GM12878 (cell line): ENCODE measurements around the gene URAD. TPM values are rescaled to one million over a fixed set of nuclear protein-coding genes. Genes with fewer than 3 reads are reported as not detected.

ENCODE experiments used
- ATAC-seq: fragments of 200-7000 bp; cut with Tn5 transposase; 3 replicates; pipeline ENCODE4 v1.9.1; 2020; ENCODE audit warnings: mild to moderate bottlenecking, moderate library complexity
- BruUV-seq: library from RNA; stranded (reverse); fragments of 400-500 nt; replicated peaks from 2 replicates; lab custom pipeline; 2021; lab: Mats Ljungman, UMichigan
- CTCF ChIA-PET: fragments of 300-600 bp; sonication (Branson Sonifier 250); formaldehyde crosslinking; extraction: SDS; loops from one replicate; lab custom pipeline; 2021; ENCODE audit warnings: inconsistent platforms; lab: Yijun Ruan, JAX
- POLR2A ChIA-PET: fragments of 350-600 bp; formaldehyde crosslinking; extraction: SDS; loops from one replicate; lab custom pipeline; 2021; ENCODE audit warnings: inconsistent platforms; lab: Charles Lee
- RAD21 ChIA-PET: fragments of 300-600 bp; sonication (Branson Sonifier 250); formaldehyde crosslinking; loops from one replicate; lab custom pipeline; 2023; ENCODE audit warnings: antibody characterized with exemption; ENCODE audit not compliant: unreplicated experiment; lab: Charles Lee
- SMC1A ChIA-PET: fragments of 300-600 bp; sonication (Branson Sonifier 250); formaldehyde crosslinking; loops from one replicate; lab custom pipeline; 2023; ENCODE audit not compliant: unreplicated experiment, uncharacterized antibody; lab: Charles Lee
- DNase-seq: peaks from one replicate; pipeline ENCODE4 v3.0.0-alpha.2; 2011; ENCODE audit warnings: low read depth, low spot score
- FAIRE-seq: peaks from 3 replicates; lab custom pipeline; 2011; peaks lifted over from hg19 to GRCh38; lab: Jason Lieb, UNC
- H2AFZ ChIP-seq: 2 replicates; pipeline ENCODE4 v1.6.0; 2011; ENCODE audit warnings: low read depth, low read length, control low read depth; ENCODE audit not compliant: control insufficient read depth
- H3K27ac ChIP-seq: 2 replicates; pipeline ENCODE4 v1.5.1; 2011; ENCODE audit warnings: control low read depth; ENCODE audit not compliant: control insufficient read depth, insufficient read depth
- H3K27me3 ChIP-seq, 2 experiments: replicated peaks in 1 of 2; 2 replicates each; pipeline versions ENCODE4 v1.6.0 to v1.6.1; 2011; ENCODE audit warnings: low read length in 1 of 2; ENCODE audit not compliant: control insufficient read depth in 2 of 2, insufficient read depth in 2 of 2
- H3K36me3 ChIP-seq, 2 experiments: 2 replicates each; pipeline ENCODE4 v1.5.1; 2011; ENCODE audit warnings: low read length in 1 of 2; ENCODE audit not compliant: control insufficient read depth in 2 of 2, insufficient read depth in 2 of 2
- H3K4me1 ChIP-seq: 2 replicates; pipeline ENCODE4 v1.6.1; 2011; ENCODE audit warnings: mild to moderate bottlenecking, low read length, moderate library complexity, mixed read lengths; ENCODE audit not compliant: control insufficient read depth, insufficient read depth
- H3K4me2 ChIP-seq: 2 replicates; pipeline ENCODE4 v1.6.0; 2011; ENCODE audit warnings: control low read depth; ENCODE audit not compliant: control insufficient read depth, insufficient read depth
- H3K4me3 ChIP-seq: fragments of 200-600 bp; sonication (generic); 2 replicates; pipeline ENCODE4 v1.5.1; 2016
- H3K79me2 ChIP-seq: 2 replicates; pipeline ENCODE4 v1.6.0; 2011; ENCODE audit warnings: low read length; ENCODE audit not compliant: control insufficient read depth, insufficient read depth
- H3K9ac ChIP-seq: 2 replicates; pipeline ENCODE4 v1.8.0; 2011; ENCODE audit warnings: low read length, control low read depth, mixed read lengths; ENCODE audit not compliant: control insufficient read depth, insufficient read depth
- H3K9me3 ChIP-seq: replicated peaks from 3 replicates; pipeline ENCODE4 v1.5.1; 2011; ENCODE audit warnings: mild to moderate bottlenecking, low read length; ENCODE audit not compliant: control insufficient read depth, insufficient read depth
- H4K20me1 ChIP-seq: 2 replicates; pipeline ENCODE4 v1.6.0; 2011; ENCODE audit not compliant: control insufficient read depth, insufficient read depth
- CBX3 ChIP-seq: fragments of 200-600 bp; sonication (generic); IDR thresholded peaks from 2 replicates; pipeline ENCODE4 v1.6.1; 2016; ENCODE audit warnings: low read depth, borderline replicate concordance
- CUX1 ChIP-seq: IDR thresholded peaks from 2 replicates; pipeline ENCODE4 v1.6.1; 2012; ENCODE audit warnings: improper control_type of control experiment, low read depth, low read length; ENCODE audit not compliant: insufficient replicate concordance
- E2F4 ChIP-seq: IDR thresholded peaks from 2 replicates; pipeline ENCODE4 v1.6.1; 2012; ENCODE audit warnings: low read depth, low read length, improper control_type of control experiment
- EP300 ChIP-seq, 2 experiments: fragments of 150-350 bp in 1 of 2; IDR thresholded peaks; 2 replicates each; pipeline ENCODE4 v1.6.1; 2011 to 2012; ENCODE audit warnings: low read depth in 2 of 2, low read length in 2 of 2, borderline replicate concordance in 1 of 2, improper control_type of control experiment in 1 of 2, inconsistent platforms in 1 of 2; ENCODE audit not compliant: control insufficient read depth in 1 of 2
- IKZF2 ChIP-seq, 2 experiments: fragments of 450-650 bp; IDR thresholded peaks; 2 replicates each; pipeline ENCODE4 v1.6.1; 2017; ENCODE audit warnings: mild to moderate bottlenecking in 2 of 2, moderate library complexity in 2 of 2
- KAT2A ChIP-seq: conservative IDR thresholded peaks from 2 replicates; pipeline ENCODE4 v1.6.1; 2011; ENCODE audit warnings: low read depth, low read length; ENCODE audit not compliant: control insufficient read depth
- KLF5 ChIP-seq: fragments of 450-650 bp; IDR thresholded peaks from 2 replicates; pipeline ENCODE4 v1.6.1; 2014; ENCODE audit warnings: mild to moderate bottlenecking; ENCODE audit not compliant: partially characterized antibody
- MLLT1 ChIP-seq: fragments of 450-650 bp; IDR thresholded peaks from 2 replicates; pipeline ENCODE4 v1.6.1; 2016; ENCODE audit warnings: mild to moderate bottlenecking
- POLR2A ChIP-seq: IDR thresholded peaks from 2 replicates; pipeline ENCODE4 v1.6.1; 2011; ENCODE audit warnings: low read depth, mild to moderate bottlenecking, low read length
- RB1 ChIP-seq: fragments of 450-650 bp; formaldehyde crosslinking; IDR thresholded peaks from 2 replicates; pipeline ENCODE4 v1.6.1; 2017; ENCODE audit warnings: mild to moderate bottlenecking, borderline replicate concordance
- ZNF622 ChIP-seq: fragments of 450-650 bp; IDR thresholded peaks from 2 replicates; pipeline ENCODE4 v1.6.1; 2017; ENCODE audit warnings: mild to moderate bottlenecking, inconsistent platforms
- WGBS: methylation state at CpG from one replicate; pipeline ENCODE4 v1.1.6; 2016; ENCODE audit warnings: low lambda C conversion rate; ENCODE audit not compliant: insufficient replicate concordance, insufficient coverage; ENCODE audit errors: missing lambda C conversion rate; 5-methylcytosine and 5-hydroxymethylcytosine counted together
- in situ Hi-C: fragments of 300-500 bp; cut with MboI; formaldehyde crosslinking; loops from 9 replicates; pipeline ENCODE4 v1.14.3; 2018; ENCODE audit warnings: mixed read lengths
- intact Hi-C: fragments of 100-400 bp; cut with micrococcal nuclease; formaldehyde crosslinking; loops from one replicate; pipeline ENCODE4 v1.14.2; 2022; ENCODE audit not compliant: unreplicated experiment
- polyA plus RNA-seq, 11 experiments: library from polyadenylated mRNA; depleted of rRNA in 4 of 11; unstranded in 6 of 11; stranded (reverse) in 5 of 11; fragments of >200 nt; fragmentation: Nextera tagmentation in 4 of 11; fragmentation: Illumina TruSeq in 1 of 11; extraction: Ambion mirVana in 4 of 11; extraction: Trizol in 1 of 11; gene quantifications; 1 replicate in 1 of 11; 2 replicates in 10 of 11; pipeline versions ENCODE4 v1.2.1 to v1.2.3, GENCODE V29; 2011 to 2016; ENCODE audit warnings: inconsistent platforms in 2 of 11, missing spikeins in 2 of 11, low read depth in 1 of 11
- total RNA-seq, 4 experiments: library from RNA; depleted of rRNA in 3 of 4; stranded (reverse); fragments of >200 nt in 3 of 4; fragmentation: Illumina TruSeq in 1 of 4; extraction: Trizol in 1 of 4; gene quantifications; 2 replicates each; pipeline versions ENCODE4 v1.2.1 to v1.2.3, GENCODE V29; 2013 to 2021

URAD gene
- total and polyA plus RNA-seq, 10 of the 15 experiments (the other 5 are each of a cell fraction or from before 2014, with no cell fraction given) = not detected

- TF ChIP-seq IKZF2 (IDR thresholded peaks at IDR 0.05) (no peak), EP300 (IDR thresholded peaks at IDR 0.05; ENCODE audit: borderline replicate concordance in 1 of 2, control insufficient read depth in 1 of 2, low read depth in 2 of 2, low read length in 2 of 2) (no peak), POLR2A (no peak)
Measured at GRCh38 chr13:27973961-27974662, 14.4 kb downstream of the URAD start (continued).

- no peaks in the 10 kb centered on the region for H4K20me1 ChIP-seq
- no TSS peak for BruUV-seq
- FAIRE-seq (no peak), ATAC-seq (no peak), DNase-seq (no peak)
- H3K9ac ChIP-seq = no peak overlapping the region
- no peak overlapping the region for H3K27ac ChIP-seq
- H3K9me3 ChIP-seq = no peaks in the 10 kb centered on the region
- 59% methylated on average over 5 of the region's 5 CpGs for WGBS
- peaks cover 19 to 35% of the 10 kb centered on the region in 2 experiments for H3K27me3 ChIP-seq
- intact Hi-C loops = no loop called here
- ChIA-PET RAD21 (no interaction called here), SMC1A (interaction anchor here (1.1 kb wide), 1 partner anchor 9 kb away, joined by 4 read pairs; no protein-coding TSS in a partner anchor), POLR2A (no interaction called here), CTCF (interaction anchor here (0.8 to 1.1 kb wide), 2 partner anchors 9 to 20 kb away, joined by 3 read pairs; no protein-coding TSS in a partner anchor)
- no peaks in the 10 kb centered on the region for H3K36me3 ChIP-seq
- in situ Hi-C loops = no loop called here
- H3K4me3 ChIP-seq = no peak overlapping the region
- no peak overlapping the region for H3K4me2 ChIP-seq
- no peaks in the 10 kb centered on the region for H3K4me1 ChIP-seq
- no peak overlapping the region for H2AFZ ChIP-seq
- no peaks in the 10 kb centered on the region for H3K79me2 ChIP-seq
- TF ChIP-seq CUX1 = no peak
- TF ChIP-seq CBX3 = no peak
- TF ChIP-seq MLLT1 = no peak
- no peak for TF ChIP-seq RB1
- TF ChIP-seq KAT2A = no peak
- no peak for TF ChIP-seq E2F4
- TF ChIP-seq ZNF622 = no peak
- no peak for TF ChIP-seq KLF5
Measured at GRCh38 chr13:27973291-27973690, 15.2 kb downstream of the URAD start.
